Measurements from ENCODE around the gene DNM1.

GRCh38 chr9:128293091-128293490, 89.9 kb downstream of the DNM1 start:
- no peak for TF ChIP-seq CTCF (IDR thresholded peaks at IDR 0.05)
- no peak for TF ChIP-seq POLR2A (IDR thresholded peaks at IDR 0.05)
